HG02884 (cell line): Measurements from ENCODE around the gene DCUN1D1.
A peak's percentile ranks its signal among the peaks of the same experiment; 100 is the strongest.
"Not testable (repeated sequence)": the region's sequence is repeated elsewhere in the genome, so short reads cannot be mapped to it uniquely, and the experiment has no call there.

Experiments used
- ATAC-seq: cut with Tn5 transposase; IDR thresholded peaks from one replicate; pipeline ENCODE4 v1.9.1; 2021; ENCODE audit warnings: mild to moderate bottlenecking, moderate library complexity; ENCODE audit not compliant: unreplicated experiment

DCUN1D1 gene

DNA sequence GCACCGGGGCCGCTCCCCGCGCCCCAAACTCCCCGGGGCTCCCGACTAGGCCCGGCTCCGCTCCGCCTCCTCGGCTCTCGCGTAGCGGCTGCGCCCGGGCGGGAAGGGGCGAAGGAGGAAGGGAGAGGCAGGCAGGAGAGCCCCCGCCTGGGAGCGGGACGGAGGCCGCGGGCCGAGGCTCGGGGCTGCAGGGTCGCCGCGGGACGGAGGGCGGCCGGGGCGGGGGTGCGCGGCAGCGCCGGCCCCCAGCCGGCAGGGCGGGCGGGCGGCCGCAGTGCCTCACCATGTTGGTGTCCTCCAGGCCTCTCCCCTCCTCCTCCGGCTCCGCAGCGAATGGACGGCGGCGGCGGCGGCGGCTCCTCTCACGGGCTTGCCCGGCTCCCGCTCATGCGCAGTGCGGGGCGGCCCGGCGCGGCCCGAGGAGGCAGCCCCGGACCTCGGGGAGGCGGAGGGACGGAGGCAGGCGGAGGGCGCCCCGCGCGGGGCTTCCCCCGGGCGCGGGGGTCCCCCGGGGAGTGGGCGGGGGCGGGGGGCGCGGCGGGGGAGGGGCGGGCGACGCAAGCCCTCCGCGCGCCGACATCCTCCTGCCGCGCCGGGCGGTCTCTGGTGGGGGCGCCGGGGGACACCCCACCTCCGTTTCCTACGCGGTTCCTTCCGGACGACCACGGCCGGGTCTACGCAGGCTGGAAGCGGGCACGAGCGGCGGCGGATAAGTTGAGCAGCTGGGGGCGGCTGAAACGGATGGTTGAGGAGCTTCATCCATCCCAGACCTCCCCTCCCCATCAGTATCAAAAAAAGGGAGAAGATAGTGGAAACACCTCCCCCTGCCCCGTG lies at the start of gene DCUN1D1:
Gene DCUN1D1, minus strand, starts transcription at position 335 of the 834 bp plus-strand sequence. Its CDS starts 49 bp downstream, at position 286.
- ATAC-seq = peak; percentile 86

DNA sequence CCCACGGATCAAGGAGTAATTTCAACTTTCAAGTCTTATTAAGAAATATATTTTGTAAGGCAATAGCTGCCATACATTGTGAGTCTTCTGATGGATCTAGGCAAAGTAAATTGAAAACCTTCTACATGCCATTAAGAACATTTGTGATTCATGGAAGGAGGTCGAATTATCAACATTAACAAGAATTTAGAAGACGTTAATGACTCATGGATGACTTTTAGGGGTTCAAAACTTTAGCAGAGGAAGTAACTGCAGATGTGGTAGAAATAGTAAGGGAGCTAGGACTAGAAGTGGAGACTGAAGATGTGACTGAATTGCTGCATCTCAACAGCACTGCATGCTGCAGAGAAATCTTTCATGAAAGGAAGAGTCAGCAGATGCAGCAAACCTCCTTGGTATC lies 48.1 kb upstream of the DCUN1D1 start:
- no peak for ATAC-seq

DNA sequence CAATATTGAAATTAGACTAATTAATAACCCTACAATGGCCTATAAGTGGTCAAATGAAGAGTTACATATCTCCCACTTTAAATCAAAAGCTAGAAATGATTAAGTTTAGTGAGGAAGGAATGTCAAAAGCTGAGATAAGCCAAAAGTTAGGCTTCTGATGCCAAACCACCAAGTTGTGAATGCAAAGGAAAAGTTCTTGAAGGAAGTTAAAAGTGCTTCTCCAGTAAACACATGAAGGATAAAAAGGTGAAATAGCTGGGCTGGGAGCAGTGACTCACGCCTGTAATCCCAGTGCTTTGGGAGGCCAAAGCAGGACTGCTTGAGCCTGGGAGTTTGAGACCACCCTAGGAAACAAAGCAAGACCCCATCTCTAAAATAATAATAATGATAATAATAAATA lies 46.9 kb upstream of the DCUN1D1 start:
- ATAC-seq = no peak

DNA sequence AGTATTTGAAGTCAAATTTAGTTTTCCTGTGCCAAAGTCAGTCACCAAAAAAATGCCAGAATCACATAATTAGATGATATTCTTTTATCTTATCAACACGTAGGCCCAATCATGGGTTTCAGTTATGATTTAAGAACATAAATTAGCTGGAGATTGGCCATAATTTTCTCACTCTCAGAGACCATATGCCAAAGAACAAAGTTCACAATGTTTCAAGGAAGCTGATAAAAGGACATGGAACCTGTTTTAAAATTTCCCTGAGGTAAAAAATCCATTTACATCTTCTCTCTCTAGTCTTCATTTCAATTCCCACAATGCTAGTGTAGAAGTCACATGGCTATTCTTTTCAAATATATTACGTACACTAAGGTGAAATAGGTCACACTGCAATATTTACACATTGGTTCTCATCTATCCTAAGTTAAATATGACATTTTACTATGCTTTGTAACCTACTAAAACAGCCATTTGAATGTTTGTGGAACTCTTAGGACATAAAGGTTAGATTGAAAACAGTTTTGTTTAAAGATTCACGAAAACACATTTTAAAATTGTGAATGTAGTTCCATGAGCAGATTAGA lies 42.7 kb upstream of the DCUN1D1 start:
- ATAC-seq = no peak

DNA sequence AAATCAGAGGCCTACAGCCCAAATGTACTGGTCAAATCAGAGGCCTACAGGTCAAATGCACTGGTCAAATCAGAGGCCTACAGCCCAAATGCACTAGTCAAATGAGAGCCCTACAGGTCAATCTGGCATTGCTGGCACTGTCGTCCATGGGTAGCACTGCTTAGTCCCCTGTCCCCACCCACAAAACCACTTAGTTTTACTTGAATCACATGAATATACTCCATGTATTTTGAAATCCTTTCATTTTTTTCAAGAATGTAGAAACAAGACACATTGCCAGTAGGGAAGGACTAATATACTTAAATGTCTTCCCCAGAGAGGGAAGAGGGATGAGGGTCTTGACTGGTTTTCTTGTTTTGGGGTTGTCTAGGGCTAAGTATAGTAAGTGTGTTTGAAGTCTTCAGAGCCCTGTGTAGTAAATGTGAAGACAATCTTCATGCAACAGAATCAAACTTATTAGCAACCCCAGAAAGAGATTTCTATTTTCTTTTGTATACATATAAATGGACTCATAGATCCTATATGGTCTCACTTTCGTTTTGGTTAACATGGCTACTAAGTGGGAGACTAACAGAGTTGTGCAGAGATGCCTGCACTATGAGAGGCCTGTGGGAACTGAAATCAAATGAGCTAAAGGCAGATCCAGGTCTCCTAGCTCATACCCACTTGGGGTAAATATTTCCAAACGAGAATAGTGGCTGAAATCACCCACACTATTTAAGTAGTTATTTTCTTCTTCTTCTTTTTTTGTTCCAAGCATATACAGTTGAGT lies 38.3 kb upstream of the DCUN1D1 start:
- no peak for ATAC-seq

DNA sequence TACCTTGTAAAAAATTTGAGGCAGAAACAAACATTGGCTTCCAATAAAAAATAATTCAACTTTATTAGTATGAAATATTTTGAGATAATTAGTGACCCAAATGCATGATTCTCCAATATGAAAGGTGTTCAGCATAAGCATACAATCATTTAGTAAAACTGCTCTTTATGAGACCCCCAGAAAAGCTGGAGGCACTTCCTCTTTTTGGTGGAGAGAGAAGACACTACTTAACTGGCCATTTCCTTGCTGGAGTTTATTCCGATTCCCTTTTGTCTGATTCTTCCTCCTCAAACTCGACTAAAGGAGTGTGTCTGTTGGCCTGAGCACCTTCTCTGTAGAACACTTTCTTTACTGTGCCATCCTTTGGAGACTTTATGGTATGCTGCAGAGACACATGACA lies 34.8 kb upstream of the DCUN1D1 start:
- no peak for ATAC-seq

DNA sequence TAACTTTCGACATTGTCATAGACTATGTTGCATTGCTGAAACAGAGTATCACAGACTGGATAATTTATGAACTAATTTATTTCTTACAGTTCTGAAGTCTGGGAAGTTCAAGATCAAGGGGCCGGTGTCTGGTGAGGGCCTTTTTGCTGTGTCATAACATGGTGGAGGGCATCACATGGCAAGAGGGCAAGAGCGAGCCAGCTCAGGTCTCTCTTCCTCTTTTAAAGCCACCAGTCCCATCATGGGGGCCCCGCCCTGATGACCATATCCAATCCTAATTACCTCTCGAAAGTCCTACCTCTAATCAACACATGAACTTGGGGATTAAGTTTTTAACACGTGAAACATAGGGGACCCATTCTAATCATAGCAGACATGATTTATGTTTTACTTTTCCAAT lies 33.5 kb upstream of the DCUN1D1 start:
- ATAC-seq = no peak

DNA sequence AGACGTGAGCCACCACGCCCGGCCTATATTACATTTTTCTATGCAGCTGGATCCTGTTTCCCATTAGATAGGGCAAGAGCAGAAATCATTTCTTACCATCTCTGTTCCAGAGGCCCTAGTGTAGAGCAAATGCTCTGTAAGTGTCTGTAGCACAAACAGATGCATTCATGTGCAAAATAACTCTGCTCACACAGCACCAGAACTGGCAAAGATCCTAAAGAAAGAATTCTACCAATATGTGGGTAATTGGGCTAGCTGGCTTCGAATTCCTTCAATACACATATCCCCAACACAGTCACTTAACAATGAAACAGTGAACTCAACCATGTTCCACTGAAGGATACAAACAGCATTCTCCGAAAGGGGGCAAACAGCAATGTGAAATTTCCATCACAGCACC lies 32.7 kb upstream of the DCUN1D1 start:
- ATAC-seq = no peak

DNA sequence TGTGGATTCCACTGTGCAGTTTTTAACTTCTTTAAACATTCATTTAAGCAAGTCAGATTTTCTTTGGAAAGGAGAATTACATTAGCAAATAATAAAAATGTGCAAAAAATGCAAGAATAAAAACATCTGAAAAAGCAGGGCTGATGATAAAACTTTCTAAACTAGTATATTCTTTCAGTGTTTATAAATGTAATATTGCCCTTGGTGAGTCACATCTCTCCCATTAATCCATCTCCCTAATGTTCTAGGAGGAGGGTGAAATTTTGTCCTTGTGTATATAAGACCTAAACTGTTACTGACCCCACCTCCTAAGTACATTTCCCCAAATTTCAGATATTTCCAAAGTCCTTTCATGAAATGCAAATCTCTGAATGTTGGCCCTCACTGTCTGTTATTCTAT lies 28.5 kb upstream of the DCUN1D1 start:
- no peak for ATAC-seq

DNA sequence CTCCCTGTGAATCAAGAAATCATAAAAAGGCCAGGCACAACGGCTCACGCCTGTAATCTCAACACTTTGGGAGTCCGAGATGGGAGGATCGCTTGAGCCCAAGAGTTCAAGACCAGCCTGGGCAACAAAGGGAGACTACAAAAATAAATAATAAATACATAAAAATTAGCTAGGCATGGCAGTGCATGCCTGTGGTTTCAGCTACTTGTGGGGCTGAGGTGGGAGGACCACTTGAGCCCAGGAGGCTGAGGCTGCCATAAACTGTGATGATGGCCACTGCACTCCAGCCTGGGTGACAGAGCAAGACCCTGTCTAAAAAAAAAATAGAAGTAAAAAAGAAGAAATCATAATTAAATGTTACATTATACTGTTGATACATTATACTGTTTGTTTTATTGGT lies 28.0 kb upstream of the DCUN1D1 start:
- ATAC-seq = no peak

DNA sequence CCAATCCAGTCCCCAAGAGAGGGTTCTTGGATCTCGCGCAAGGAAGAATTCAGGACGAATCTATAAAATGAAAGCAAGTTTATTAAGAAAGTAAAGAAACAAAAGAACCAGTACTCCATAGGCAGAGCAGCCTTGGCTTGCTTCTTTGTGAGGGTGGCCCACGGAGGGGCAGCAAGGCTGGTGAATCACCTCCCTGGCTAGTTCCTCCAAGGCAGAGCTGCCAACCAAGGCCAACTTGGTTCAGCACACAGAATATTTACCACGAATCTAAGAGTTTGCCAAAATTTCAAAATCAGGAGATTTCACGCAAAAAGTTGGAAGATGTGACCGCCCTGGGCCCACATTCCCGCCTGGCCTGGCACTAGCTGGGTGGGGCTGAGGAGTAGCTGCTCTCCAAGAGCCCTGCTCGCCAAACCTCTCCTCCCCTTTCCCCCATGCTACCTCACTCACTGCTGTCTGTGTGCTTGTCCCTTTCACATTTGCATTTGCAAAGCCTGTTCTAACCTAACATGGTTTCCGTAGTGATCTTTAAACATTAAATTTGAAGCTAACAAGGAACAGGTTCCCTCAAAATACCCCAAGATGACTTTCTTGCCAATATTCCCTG lies 26.2 kb upstream of the DCUN1D1 start:
- ATAC-seq = no peak

DNA sequence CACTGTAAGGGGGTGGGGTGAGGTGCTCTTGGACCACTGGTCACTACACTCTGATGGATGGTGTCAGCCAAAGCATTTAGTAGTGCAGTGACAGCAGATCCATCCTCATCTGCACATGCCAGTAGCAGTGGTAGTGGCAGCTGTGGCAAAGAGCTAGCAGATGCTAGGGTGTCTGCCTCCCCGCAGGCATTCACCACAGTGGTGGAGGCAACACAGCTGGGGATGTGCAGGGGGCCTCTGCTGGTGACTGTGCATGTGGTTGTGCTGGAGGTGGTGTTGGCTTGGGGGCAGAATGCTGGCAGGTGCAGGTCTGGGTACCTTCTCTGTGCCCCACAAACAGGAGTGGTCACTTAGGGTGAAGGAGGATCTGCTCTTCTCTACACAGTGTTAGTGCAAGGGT lies 19.4 kb upstream of the DCUN1D1 start:
- no peak for ATAC-seq

DNA sequence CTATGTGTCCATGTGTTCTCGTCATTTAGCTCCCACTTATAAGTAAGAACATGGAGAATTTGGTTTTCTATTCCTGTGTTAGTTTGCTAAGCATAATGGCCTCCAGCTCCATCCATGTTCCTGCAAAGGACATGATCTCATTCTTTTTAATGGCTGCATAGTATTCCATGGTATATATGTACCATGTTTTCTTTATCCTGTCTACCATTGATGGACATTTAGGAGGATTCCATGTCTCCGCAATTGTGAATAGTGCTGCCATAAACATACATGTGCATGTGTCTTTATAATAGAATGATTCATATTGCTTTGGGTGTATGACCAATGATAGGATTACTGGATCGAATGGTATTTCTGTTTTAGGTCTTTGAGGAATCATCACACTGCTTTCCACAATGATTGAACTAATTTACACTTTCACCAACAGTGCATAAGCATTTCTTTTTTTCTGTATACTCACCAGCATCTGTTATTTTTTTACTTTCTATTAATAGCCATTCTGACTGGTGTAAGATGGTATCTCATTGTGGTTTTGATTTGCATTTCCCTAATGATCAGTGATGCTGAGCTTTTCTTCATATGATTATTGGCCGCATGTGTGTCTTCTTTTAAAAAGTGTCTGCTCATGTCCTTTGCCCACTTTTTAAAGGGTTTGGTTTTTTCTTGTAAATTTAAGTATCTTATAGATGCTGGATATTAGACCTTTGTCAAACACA lies 13.3 kb upstream of the DCUN1D1 start:
- ATAC-seq = not testable (repeated sequence)

DNA sequence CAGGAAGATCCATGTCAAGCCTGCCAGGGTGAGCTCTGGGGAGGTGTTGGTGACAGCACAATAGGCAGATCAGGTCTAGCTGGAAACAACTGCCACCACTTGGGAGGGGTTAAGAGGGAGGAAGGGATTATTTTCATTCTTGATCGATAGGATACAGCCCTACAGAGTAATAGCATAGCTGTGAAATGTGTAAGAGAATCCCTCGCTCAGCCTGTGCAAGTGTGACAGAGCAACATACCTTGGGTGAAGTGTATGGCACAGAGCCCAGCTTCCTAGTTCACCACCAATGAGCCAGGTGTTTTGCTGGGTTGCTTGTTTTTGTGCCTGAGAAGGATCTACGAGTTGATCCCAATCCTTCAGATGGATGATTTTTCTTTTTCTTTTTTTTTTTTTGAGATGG lies 9.2 kb upstream of the DCUN1D1 start:
- ATAC-seq = no peak

DNA sequence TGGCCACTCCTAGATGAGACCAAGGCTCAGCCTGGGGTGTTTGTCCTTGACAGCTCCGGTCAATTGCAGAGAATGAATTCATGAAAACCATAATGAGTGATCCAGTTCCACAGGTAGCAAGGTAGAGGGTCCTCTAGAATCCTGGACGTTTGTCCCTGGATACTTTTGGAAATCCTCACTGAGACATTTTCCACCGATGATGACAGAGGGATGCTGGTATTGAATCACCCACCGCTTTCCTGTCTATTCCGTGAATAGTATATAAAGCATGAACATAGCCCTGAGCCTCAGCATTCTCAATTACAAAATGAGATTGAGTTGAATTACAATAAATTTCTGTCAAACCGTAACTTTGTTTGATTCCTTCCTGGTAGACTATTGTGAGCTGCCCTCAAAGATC lies 5.7 kb upstream of the DCUN1D1 start:
- ATAC-seq = no peak

DNA sequence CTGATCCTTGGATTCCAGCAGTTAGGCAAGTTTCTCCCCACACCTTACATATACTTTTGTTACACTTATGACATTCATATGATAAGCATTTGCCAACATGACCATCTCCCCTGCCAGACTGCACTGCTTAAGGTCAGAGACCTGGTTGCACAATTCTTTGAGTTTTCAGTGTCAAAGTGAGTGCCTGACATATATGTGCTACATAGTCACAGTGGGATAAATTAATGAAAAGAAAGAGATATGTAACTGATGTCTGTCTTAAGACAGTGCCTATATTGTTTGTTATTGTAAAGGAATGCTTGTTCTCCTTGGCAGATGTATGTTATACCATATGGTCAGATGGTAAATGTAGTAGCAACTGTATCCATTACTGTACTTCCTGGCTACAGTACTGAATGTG lies 3.5 kb upstream of the DCUN1D1 start:
- no peak for ATAC-seq

DNA sequence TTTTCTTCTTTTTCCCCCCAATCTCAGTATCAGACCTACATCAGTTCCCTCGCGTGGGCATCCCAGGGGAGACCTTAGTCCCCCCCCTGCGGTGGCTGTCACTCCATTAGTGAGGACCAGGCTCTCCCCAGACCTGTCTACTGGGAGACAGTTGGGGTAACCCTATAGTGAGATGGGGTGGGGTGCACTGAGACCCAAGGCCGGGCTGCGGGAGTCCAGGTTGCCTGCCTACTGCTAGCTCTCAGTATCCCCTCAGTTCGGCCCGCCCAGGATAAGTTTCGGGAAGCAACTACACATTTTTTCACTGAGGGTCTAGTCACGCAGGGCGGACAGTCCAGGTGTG lies 671 bp upstream of the DCUN1D1 start:
- no peak for ATAC-seq

DNA sequence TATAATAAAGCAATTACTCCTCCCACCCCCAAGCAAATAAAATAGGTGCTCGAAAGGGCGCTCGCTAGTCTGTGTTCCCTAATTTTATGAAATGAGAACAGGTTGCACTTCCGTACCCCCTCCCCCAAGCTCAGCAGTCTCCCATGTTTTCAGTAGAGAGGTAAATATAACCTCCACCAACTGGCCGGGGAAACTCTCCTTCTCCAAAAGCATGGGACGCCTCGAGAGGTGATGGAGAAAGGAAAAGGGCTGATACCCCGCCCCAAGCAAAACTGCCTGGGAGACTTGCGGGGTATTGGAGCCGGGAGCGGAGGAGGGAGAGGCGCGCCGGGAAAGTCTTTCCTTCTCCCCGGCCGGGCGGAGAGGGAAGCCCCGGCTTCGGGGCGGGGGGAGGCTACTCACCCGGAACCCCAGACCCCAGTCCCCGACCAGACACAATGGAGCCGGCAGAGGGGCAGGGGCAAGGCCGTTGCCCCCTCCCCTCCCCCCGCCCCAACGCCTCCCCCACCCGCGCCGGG lies 605 bp downstream of the DCUN1D1 start:
- peak; percentile 24 for ATAC-seq

DNA sequence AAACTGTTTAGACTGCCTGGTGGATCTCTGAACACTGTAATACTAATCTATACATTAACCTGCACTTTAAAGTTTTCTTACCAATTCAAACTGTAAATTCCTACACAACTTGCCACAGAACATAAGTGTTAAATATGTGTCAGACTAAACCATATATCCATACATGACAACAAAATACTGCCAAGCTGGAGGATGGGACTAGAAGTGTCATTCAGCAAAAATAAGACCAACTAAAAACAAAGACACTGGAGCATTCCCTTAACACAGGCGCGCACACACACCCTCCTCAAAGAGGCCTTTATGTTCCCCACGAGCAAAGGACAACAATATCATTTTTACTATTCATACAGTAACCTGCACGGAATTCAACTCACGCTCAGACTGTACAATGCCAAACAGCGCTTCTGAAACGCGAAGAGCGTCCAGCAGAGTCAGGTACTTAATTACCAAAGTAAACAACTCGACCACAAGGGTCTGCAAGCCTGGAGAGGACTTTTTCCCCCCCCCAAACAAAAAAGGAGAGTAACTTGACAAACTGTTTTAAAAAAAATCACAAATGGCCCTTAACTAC lies 1.1 kb downstream of the DCUN1D1 start:
- ATAC-seq = no peak

DNA sequence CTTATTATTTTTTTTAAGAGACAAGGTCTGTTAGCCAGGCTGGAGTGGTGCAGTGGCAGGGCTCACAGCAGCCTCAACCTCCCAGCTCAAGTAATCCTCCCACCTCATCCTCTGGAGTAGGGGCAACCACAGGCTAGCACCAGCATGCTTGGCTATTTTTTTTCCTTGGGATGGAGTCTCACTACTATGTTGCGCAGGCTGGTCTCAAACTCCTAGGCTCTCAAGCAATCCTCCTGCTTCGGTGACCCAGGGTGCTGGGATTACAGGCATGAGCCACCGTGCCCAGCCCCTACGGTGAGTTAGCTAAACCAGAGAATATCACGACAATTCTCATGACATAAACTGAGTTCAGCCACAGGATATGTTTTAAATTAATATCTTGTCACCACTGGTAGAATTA lies 2.0 kb downstream of the DCUN1D1 start:
- ATAC-seq = no peak
